Mesenchymal stem cell (in vitro differentiated cells and primary cell): Measurements from ENCODE around the gene PMEPA1.

Experiments
- DNase-seq: peaks from one replicate; pipeline ENCODE4 v3.0.0-alpha.2; 2013
- H2AFZ ChIP-seq: one replicate; pipeline ENCODE4 v1.6.1; 2013; ENCODE audit warnings: low read depth, mild to moderate bottlenecking, control low read depth, inconsistent platforms, low read length, moderate library complexity
- H2AK5ac ChIP-seq: 2 replicates; pipeline ENCODE4 v1.6.1; 2013; ENCODE audit warnings: low read length, moderate library complexity, mild to moderate bottlenecking, inconsistent platforms; ENCODE audit not compliant: severe bottlenecking
- H2BK120ac ChIP-seq: one replicate; pipeline ENCODE4 v1.6.1; 2013; ENCODE audit warnings: low read depth, mild to moderate bottlenecking, inconsistent platforms, low read length, moderate library complexity
- H2BK12ac ChIP-seq, 2 experiments: one replicate each; pipeline ENCODE4 v1.6.1; 2013; ENCODE audit warnings: inconsistent platforms in 2 of 2, low read length in 2 of 2, mild to moderate bottlenecking in 2 of 2, moderate library complexity in 2 of 2, control low read depth in 1 of 2
- H2BK15ac ChIP-seq: one replicate; pipeline ENCODE4 v1.6.1; 2013; ENCODE audit warnings: mild to moderate bottlenecking, low read depth, inconsistent platforms; ENCODE audit not compliant: poor library complexity, severe bottlenecking
- H2BK5ac ChIP-seq: 2 replicates; pipeline ENCODE4 v1.6.1; 2013; ENCODE audit warnings: low read depth, mild to moderate bottlenecking, low read length, control low read depth, inconsistent platforms; ENCODE audit not compliant: poor library complexity, severe bottlenecking
- H3K14ac ChIP-seq, 2 experiments: one replicate each; pipeline ENCODE4 v1.6.1; 2013; ENCODE audit warnings: inconsistent platforms in 2 of 2, low read length in 2 of 2, control low read depth in 1 of 2, mild to moderate bottlenecking in 1 of 2, moderate library complexity in 1 of 2
- H3K18ac ChIP-seq, 2 experiments: one replicate each; pipeline ENCODE4 v1.6.1; 2013; ENCODE audit warnings: inconsistent platforms in 2 of 2, low read length in 2 of 2, control low read depth in 1 of 2, low read depth in 1 of 2, mild to moderate bottlenecking in 1 of 2
- H3K23ac ChIP-seq, 2 experiments: one replicate each; pipeline ENCODE4 v1.6.1; 2013; ENCODE audit warnings: inconsistent platforms in 2 of 2, low read length in 2 of 2, mild to moderate bottlenecking in 2 of 2, moderate library complexity in 2 of 2, control low read depth in 1 of 2
- H3K27ac ChIP-seq: 2 replicates; pipeline ENCODE4 v1.5.1; 2013; ENCODE audit warnings: mild to moderate bottlenecking, moderate library complexity, low read length, control low read depth, inconsistent platforms; ENCODE audit not compliant: poor library complexity, severe bottlenecking
- H3K27me3 ChIP-seq, 2 experiments: 2 replicates each; pipeline versions ENCODE4 v1.6.1 to v1.7.0; 2013; ENCODE audit warnings: low read length in 2 of 2, mild to moderate bottlenecking in 2 of 2, moderate library complexity in 2 of 2, control low read depth in 1 of 2, inconsistent platforms in 1 of 2; ENCODE audit not compliant: control insufficient read depth in 1 of 2, insufficient read depth in 1 of 2
- H3K36me3 ChIP-seq, 2 experiments: 2 replicates each; pipeline versions ENCODE4 v1.6.1 to v1.7.0; 2013; ENCODE audit warnings: low read length in 2 of 2, control low read depth in 1 of 2, inconsistent platforms in 1 of 2, low read depth in 1 of 2, mild to moderate bottlenecking in 1 of 2; ENCODE audit not compliant: insufficient read depth in 2 of 2, control insufficient read depth in 1 of 2
- H3K4ac ChIP-seq, 2 experiments: one replicate each; pipeline ENCODE4 v1.6.1; 2013; ENCODE audit warnings: inconsistent platforms in 2 of 2, low read length in 2 of 2, mild to moderate bottlenecking in 2 of 2, moderate library complexity in 2 of 2, control low read depth in 1 of 2, low read depth in 1 of 2
- H3K4me1 ChIP-seq: 2 replicates; pipeline ENCODE4 v1.6.1; 2013; ENCODE audit warnings: low read depth, low read length, control low read depth; ENCODE audit not compliant: control insufficient read depth, insufficient read depth
- H3K4me2 ChIP-seq: 2 replicates; pipeline ENCODE4 v1.6.1; 2013; ENCODE audit warnings: low read length, mild to moderate bottlenecking, inconsistent platforms; ENCODE audit not compliant: poor library complexity, severe bottlenecking
- H3K4me3 ChIP-seq, 2 experiments: 2 replicates each; pipeline versions ENCODE4 v1.5.1 to v1.7.0; 2013; ENCODE audit warnings: low read length in 2 of 2, mild to moderate bottlenecking in 2 of 2, control low read depth in 1 of 2, low read depth in 1 of 2; ENCODE audit not compliant: insufficient read depth in 1 of 2
- H3K79me1 ChIP-seq: replicated peaks from 2 replicates; pipeline ENCODE4 v1.6.1; 2013; ENCODE audit warnings: mild to moderate bottlenecking, control low read depth, low read length, inconsistent platforms; ENCODE audit not compliant: poor library complexity, severe bottlenecking
- H3K9ac ChIP-seq: 2 replicates; pipeline ENCODE4 v1.7.0; 2013; ENCODE audit warnings: mild to moderate bottlenecking, low read length, moderate library complexity
- H3K9me3 ChIP-seq: 2 replicates; pipeline ENCODE4 v1.7.0; 2013; ENCODE audit warnings: mild to moderate bottlenecking, low read length; ENCODE audit not compliant: control insufficient read depth
- H4K8ac ChIP-seq: one replicate; pipeline ENCODE4 v1.6.1; 2013; ENCODE audit warnings: inconsistent platforms, mild to moderate bottlenecking, low read length, moderate library complexity
- H4K91ac ChIP-seq: one replicate; pipeline ENCODE4 v1.6.1; 2013; ENCODE audit warnings: mild to moderate bottlenecking, low read length, inconsistent platforms
- WGBS: methylation state at CpG from one replicate; pipeline ENCODE4 v1.1.7; 2013; ENCODE audit warnings: mixed read lengths; 5-methylcytosine and 5-hydroxymethylcytosine counted together

PMEPA1 gene

GRCh38 chr20:57650756-57651483 lies 58.9 kb downstream of the PMEPA1 start:
- Histone ChIP-seq H2AFZ (no peak overlapping the region), H3K4me3 (no peak overlapping the region), H3K14ac (no peak overlapping the region), H3K4me2 (no peak overlapping the region), H3K79me1 (no peaks in the 10 kb centered on the region), H2AK5ac (no peak overlapping the region), H3K23ac (no peak overlapping the region), H2BK5ac (no peak overlapping the region), H4K91ac (no peak overlapping the region), H4K8ac (no peak overlapping the region), H3K36me3 (peaks cover 0 to 42% of the 10 kb centered on the region in 2 experiments), H3K9me3 (no peaks in the 10 kb centered on the region), H3K4me1 (no peaks in the 10 kb centered on the region), H2BK15ac (no peak overlapping the region), H2BK12ac (no peak overlapping the region), H3K27me3 (peaks cover 5 to 30% of the 10 kb centered on the region in 2 experiments), H2BK120ac (no peak overlapping the region), H3K18ac (no peak overlapping the region), H3K9ac (no peak overlapping the region), H3K4ac (no peak overlapping the region), H3K27ac (no peak overlapping the region)
- 90% methylated on average over 21 of the region's 23 CpGs for WGBS
- DNase-seq, result no peak

GRCh38 chr20:57650266-57650665 lies 59.5 kb downstream of the PMEPA1 start:
- 100% methylated on average over 5 of the region's 9 CpGs for WGBS
- no peaks in the 10 kb centered on the region for H3K79me1 ChIP-seq
- H2BK12ac ChIP-seq, result no peak overlapping the region

GRCh38 chr20:57649617-57650015 lies 60.2 kb downstream of the PMEPA1 start:
- H2BK5ac ChIP-seq, result no peak overlapping the region
- no peak overlapping the region for H3K23ac ChIP-seq
- no peaks in the 10 kb centered on the region for H3K9me3 ChIP-seq
- H4K8ac ChIP-seq, result no peak overlapping the region
- H3K4me1 ChIP-seq, result no peaks in the 10 kb centered on the region
- H2BK120ac ChIP-seq, result no peak overlapping the region
- H3K27ac ChIP-seq, result no peak overlapping the region
- H2BK12ac ChIP-seq, result no peak overlapping the region
- H3K4me3 ChIP-seq, result no peak overlapping the region
- no peak overlapping the region for H2AFZ ChIP-seq
- H3K14ac ChIP-seq, result no peak overlapping the region
- no peak overlapping the region for H3K4me2 ChIP-seq
- no peak overlapping the region for H3K4ac ChIP-seq
- no peak for DNase-seq
- peaks cover 0 to 34% of the 10 kb centered on the region in 2 experiments for H3K36me3 ChIP-seq
- H2BK15ac ChIP-seq, result no peak overlapping the region
- no peaks in the 10 kb centered on the region for H3K79me1 ChIP-seq
- H2AK5ac ChIP-seq, result no peak overlapping the region
- peaks cover 5 to 30% of the 10 kb centered on the region in 2 experiments for H3K27me3 ChIP-seq
- H4K91ac ChIP-seq, result no peak overlapping the region
- 97% methylated on average over 14 of the region's 14 CpGs for WGBS
- H3K9ac ChIP-seq, result no peak overlapping the region
- no peak overlapping the region for H3K18ac ChIP-seq

More at GRCh38 chr20:57650266-57650665, 59.5 kb downstream of the PMEPA1 start:
- Histone ChIP-seq H3K4me3 (no peak overlapping the region), H3K9ac (no peak overlapping the region), H2AK5ac (no peak overlapping the region), H3K4me1 (no peaks in the 10 kb centered on the region), H2BK15ac (no peak overlapping the region), H4K91ac (no peak overlapping the region), H3K27me3 (peaks cover 5 to 30% of the 10 kb centered on the region in 2 experiments), H3K9me3 (no peaks in the 10 kb centered on the region), H3K14ac (no peak overlapping the region), H3K27ac (no peak overlapping the region), H2BK120ac (no peak overlapping the region), H3K23ac (no peak overlapping the region), H2AFZ (no peak overlapping the region), H3K4me2 (no peak overlapping the region), H4K8ac (no peak overlapping the region), H3K4ac (no peak overlapping the region), H3K36me3 (peaks cover 0 to 38% of the 10 kb centered on the region in 2 experiments), H2BK5ac (no peak overlapping the region), H3K18ac (no peak overlapping the region)
- DNase-seq, result no peak

- H2BK5ac ChIP-seq, result no peak overlapping the region
These were observed 60.8 kb downstream of the PMEPA1 start for GRCh38 chr20:57648878-57649616.

More at GRCh38 chr20:57648878-57649616, 60.8 kb downstream of the PMEPA1 start:
- Histone ChIP-seq H2BK12ac (no peak overlapping the region), H2AFZ (no peak overlapping the region), H4K8ac (no peak overlapping the region), H3K4me2 (no peak overlapping the region), H3K4me1 (no peaks in the 10 kb centered on the region), H3K9me3 (no peaks in the 10 kb centered on the region), H3K14ac (no peak overlapping the region), H3K23ac (no peak overlapping the region), H3K36me3 (peaks cover 0 to 34% of the 10 kb centered on the region in 2 experiments), H2BK120ac (no peak overlapping the region), H3K27me3 (peaks cover 5 to 30% of the 10 kb centered on the region in 2 experiments), H3K18ac (no peak overlapping the region), H3K27ac (no peak overlapping the region), H2AK5ac (no peak overlapping the region), H2BK15ac (no peak overlapping the region), H3K4ac (no peak overlapping the region), H3K4me3 (no peak overlapping the region), H3K9ac (no peak overlapping the region), H4K91ac (no peak overlapping the region), H3K79me1 (no peaks in the 10 kb centered on the region)
- 91% methylated on average over 15 of the region's 15 CpGs for WGBS
- DNase-seq, result no peak
